Dendritic cell treated with granulocyte-macrophage colony-stimulating factor and Interleukin-4, amounts not matched to agents 40 ng/mL and 50 ng/mL, for 4 days (primary cell): ENCODE data around the gene KHNYN.
"Not testable (repeated sequence)": the region's sequence is repeated elsewhere in the genome, so short reads cannot be mapped to it uniquely, and the experiment has no call there.

Source experiments
- H3K27ac Mint-ChIP-seq: one replicate; pipeline ENCODE4 v1.8.0; 2022; ENCODE audit warnings: mild to moderate bottlenecking, mixed read lengths
- H3K27me3 Mint-ChIP-seq: one replicate; pipeline ENCODE4 v1.8.0; 2022; ENCODE audit warnings: mild to moderate bottlenecking, mixed read lengths
- H3K36me3 Mint-ChIP-seq: one replicate; pipeline ENCODE4 v1.8.0; 2022; ENCODE audit warnings: low read depth, mixed read lengths
- H3K4me1 Mint-ChIP-seq: one replicate; pipeline ENCODE4 v1.8.0; 2022; ENCODE audit warnings: low read depth, mixed read lengths
- H3K4me3 Mint-ChIP-seq: one replicate; pipeline ENCODE4 v1.8.0; 2022; ENCODE audit warnings: mild to moderate bottlenecking, moderate library complexity, mixed read lengths
- H3K9me3 Mint-ChIP-seq: one replicate; pipeline ENCODE4 v1.8.0; 2022; ENCODE audit warnings: mixed read lengths
- intact Hi-C: fragments of 100-400 bp; cut with micrococcal nuclease; formaldehyde crosslinking; loops from one replicate; pipeline ENCODE4 v1.15.0; 2022

The KHNYN gene

DNA sequence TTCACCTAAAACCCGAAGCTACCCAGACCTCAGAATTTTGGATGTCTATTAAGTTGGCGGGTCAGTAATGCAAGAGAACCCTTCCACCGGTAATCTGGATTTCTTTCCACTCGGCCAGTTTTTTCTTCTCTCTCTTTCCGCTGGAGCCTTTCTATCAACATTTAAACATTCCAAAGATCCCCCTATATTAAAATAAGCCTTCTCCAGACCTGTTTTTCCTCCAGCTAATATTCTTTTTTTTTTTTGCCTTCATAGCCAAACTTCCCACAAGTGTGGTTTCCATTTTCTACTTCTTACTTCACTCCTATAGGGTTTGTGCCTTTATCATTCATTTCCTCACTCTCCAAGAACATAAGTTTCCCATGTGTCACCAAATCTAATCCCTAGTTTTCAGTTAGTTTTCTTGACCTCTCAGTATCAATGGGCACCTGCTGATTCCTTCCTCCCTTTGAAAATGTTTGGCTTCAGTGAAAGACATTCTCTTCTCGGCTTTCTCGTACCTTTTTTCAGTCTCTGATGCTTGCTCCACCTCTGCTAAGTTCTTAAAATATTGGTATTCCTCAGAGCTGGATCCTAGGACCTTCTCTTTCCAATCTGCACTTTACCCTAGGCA lies 13.4 kb downstream of the KHNYN start:
- H3K4me1 Mint-ChIP-seq, result peaks cover 51% of the 10 kb centered on the region
- peak overlapping the region; percentile 87 for H3K4me3 Mint-ChIP-seq
- H3K27ac Mint-ChIP-seq, result peak overlapping the region; percentile 99
- peaks cover 10% of the 10 kb centered on the region for H3K9me3 Mint-ChIP-seq
- H3K27me3 Mint-ChIP-seq, result no peaks in the 10 kb centered on the region
- intact Hi-C loops, result no loop called here
- peaks cover 40% of the 10 kb centered on the region for H3K36me3 Mint-ChIP-seq

DNA sequence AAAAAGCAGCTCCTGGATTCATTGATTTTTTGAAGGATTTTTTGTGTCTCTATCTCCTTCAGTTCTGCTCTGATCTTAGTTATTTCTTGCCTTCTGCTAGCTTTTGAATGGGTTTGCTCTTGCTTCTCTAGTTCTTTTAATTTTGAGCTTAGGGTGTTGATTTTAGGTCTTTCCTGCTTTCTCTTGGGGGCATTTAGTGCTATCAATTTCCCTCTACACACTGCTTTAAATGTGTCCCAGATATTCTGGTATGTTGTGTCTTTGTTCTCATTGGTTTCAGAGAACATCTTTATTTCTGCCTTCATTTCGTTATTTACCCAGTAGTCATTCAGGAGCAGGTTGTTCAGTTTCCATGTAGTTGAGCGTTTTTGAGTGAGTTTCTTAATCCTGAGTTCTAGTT lies 21.1 kb downstream of the KHNYN start:
- H3K4me1 Mint-ChIP-seq, H3K27me3 Mint-ChIP-seq, H3K27ac Mint-ChIP-seq, H3K4me3 Mint-ChIP-seq, intact Hi-C loops: not testable (repeated sequence)
- Mint-ChIP-seq H3K9me3 (peaks cover 25% of the 10 kb centered on the region), H3K36me3 (peaks cover 30% of the 10 kb centered on the region)

DNA sequence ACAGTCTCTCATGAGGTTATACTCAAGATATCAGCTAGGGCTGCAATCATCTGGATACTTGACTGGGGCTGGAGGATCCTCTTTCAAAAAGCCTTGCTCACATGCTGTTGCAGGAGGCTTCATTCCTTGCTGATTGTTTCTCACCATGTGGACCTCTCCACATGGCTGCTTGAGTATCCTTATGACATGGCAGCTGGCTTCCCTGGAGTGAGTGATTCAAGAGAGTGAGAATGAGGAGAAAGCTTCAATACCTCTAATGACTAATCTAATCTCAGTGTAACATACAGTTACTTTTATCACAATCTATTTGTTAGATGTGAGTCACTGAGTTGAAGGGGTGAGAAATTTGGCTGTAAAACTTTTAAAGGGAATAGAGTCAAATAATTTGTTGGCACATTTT lies 27.2 kb downstream of the KHNYN start:
- intact Hi-C loops, result no loop called here
- no peak overlapping the region for H3K4me3 Mint-ChIP-seq
- no peaks in the 10 kb centered on the region for H3K4me1 Mint-ChIP-seq
- no peaks in the 10 kb centered on the region for H3K27me3 Mint-ChIP-seq
- peaks cover 23% of the 10 kb centered on the region for H3K36me3 Mint-ChIP-seq
- H3K9me3 Mint-ChIP-seq, result peaks cover 25% of the 10 kb centered on the region
- H3K27ac Mint-ChIP-seq, result no peak overlapping the region

DNA sequence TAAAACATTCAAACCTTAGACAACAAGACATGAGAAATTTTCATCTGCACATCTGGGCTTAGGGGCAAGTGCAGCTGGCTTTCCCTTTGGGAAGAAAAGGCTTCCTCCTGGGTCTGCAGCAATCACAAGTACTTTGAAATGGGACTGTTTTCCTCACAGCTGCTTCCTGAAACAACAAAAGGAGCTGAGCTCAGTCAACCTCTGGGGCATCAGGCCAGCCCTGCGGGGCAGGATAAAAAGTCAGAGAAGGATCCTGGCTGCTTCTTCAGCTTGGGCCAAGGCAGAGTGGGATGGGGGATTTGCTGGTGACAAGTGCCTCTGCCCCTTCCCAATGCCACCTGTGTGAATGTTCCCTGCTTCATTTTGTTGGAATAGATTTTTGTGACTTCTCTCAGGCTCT lies 29.0 kb downstream of the KHNYN start:
- H3K9me3 Mint-ChIP-seq, result peaks cover 8% of the 10 kb centered on the region
- peaks cover 6% of the 10 kb centered on the region for H3K36me3 Mint-ChIP-seq
- H3K4me1 Mint-ChIP-seq, result no peaks in the 10 kb centered on the region
- no peak overlapping the region for H3K27ac Mint-ChIP-seq
- H3K27me3 Mint-ChIP-seq, result no peaks in the 10 kb centered on the region
- intact Hi-C loops, result no loop called here
- no peak overlapping the region for H3K4me3 Mint-ChIP-seq

DNA sequence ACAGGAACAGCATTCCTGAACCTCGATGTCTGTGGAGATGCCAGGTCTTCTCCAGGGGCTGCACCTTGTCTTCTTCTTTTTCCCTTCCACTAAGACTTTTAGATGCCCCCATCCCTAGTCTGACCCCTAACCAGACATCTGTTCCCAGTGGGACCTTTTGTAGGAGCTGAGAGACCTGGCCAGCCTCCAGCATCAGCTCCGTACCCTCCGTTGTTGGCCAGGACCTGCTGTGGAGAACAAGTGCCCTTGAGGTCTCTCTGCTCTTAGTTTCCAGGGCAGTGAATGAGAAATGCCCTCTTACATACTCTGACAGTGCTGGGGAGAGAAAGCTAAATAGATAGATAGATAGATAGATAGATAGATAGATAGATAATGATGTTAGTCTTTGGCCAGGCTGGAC lies 29.6 kb downstream of the KHNYN start:
- Mint-ChIP-seq H3K27ac (no peak overlapping the region), H3K9me3 (peaks cover 2% of the 10 kb centered on the region), H3K4me1 (no peaks in the 10 kb centered on the region), H3K36me3 (no peaks in the 10 kb centered on the region), H3K27me3 (no peaks in the 10 kb centered on the region), H3K4me3 (no peak overlapping the region)
- intact Hi-C loops, result no loop called here

DNA sequence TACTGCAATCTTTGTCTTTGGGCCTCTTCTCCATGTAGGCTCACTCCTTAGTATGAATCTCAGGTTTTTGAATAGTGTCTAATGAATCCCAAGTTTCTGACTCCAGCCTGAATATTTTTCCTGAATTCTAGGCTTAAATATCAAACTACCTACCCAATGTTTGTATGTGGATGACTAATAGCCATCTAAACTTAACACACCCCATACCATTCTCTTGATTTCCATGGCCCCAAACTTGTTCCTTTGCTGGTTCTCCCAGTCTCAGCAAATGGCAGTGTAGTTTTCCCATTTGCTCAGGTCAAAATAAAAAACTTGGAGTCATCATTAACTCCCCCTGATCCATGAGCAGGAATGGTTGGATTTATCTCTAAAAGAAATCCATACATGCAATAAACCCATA lies 31.6 kb downstream of the KHNYN start:
- Mint-ChIP-seq H3K27ac (no peak overlapping the region), H3K27me3 (no peaks in the 10 kb centered on the region), H3K36me3 (no peaks in the 10 kb centered on the region), H3K9me3 (no peaks in the 10 kb centered on the region), H3K4me1 (no peaks in the 10 kb centered on the region), H3K4me3 (no peak overlapping the region)
- intact Hi-C loops, result no loop called here

DNA sequence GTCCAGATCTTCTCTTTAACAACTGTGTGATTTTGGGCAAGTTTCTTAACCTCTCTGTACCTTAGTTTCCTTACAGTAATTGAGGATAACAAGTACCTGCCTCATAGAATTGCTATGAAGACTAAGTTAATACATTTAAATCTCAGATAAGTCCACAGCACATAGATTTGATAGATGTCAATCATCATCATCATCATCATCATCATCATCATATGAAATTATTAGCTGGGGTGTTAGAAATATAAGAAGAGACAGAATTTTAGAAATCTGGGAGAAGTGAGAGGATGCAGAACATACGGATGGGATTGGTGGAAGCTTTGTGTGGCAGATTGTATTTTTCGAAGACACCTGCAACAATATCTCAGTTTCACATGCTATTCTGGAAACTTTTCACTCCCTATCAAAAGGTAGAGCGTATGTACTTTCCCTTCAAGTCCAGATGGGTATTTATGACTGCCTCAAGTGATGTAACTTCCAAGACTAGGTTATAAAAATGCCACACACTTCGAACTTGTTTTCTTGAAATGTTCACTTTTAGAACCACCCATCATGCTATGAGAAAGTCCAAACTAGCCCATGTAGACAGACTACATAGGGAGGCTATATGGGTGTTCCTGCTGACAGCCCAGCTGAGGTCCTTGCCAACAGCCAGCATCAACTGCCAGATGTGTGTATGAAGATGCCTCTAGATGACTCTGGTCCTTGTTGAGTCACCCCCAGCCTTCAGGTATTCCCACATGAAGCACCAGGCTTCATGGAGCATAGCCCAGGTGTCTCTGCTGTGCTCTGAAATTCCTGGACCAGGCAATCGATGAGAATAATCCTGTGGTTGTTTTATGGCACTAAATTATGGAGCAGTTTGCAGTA lies 33.5 kb downstream of the KHNYN start:
- no peaks in the 10 kb centered on the region for H3K27me3 Mint-ChIP-seq
- no peaks in the 10 kb centered on the region for H3K4me1 Mint-ChIP-seq
- H3K4me3 Mint-ChIP-seq, result no peak overlapping the region
- H3K9me3 Mint-ChIP-seq, result no peaks in the 10 kb centered on the region
- intact Hi-C loops, result no loop called here
- H3K27ac Mint-ChIP-seq, result no peak overlapping the region
- H3K36me3 Mint-ChIP-seq, result no peaks in the 10 kb centered on the region

DNA sequence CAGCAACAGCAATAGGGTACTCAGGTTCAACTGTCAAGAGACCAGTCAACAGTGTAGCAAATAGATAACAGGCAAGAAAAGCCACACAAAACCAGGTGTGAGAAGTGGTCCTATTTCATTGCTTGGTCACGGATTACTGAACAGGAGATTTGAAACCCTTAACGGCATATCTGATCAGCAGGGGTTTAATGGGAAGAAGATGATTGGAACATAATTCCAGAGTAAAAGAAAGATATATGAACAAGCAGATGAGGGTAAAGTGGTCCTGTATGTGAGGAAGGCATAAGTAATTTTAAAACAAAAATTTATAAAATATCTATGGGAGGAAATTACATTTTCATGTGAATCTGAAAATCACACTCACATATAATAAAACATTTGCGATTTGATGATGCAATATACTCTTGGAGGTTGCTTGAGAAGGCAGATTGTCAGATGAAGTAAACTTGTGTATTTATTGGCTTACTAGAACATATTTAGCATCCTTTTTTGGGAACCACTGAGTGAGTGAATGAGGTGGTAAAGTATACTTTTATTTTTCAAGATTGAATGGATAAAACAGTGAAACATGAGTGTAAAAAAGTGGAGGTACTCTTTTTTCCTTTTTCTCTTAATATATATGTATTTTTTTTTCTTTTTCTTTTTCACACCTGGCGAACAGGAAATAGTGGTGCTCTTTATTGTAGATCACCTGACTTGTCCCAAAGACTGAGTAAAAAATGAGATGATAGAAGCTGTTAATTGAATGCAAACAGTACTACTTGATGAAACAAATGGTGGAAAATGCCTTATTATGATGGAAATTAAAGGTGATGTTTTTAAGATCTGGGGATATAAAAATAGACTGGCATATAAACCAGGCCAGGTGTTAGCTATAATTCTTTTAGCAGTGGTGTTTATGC lies 34.4 kb downstream of the KHNYN start:
- Mint-ChIP-seq H3K9me3 (no peaks in the 10 kb centered on the region), H3K4me1 (no peaks in the 10 kb centered on the region), H3K27ac (no peak overlapping the region), H3K4me3 (no peak overlapping the region), H3K27me3 (no peaks in the 10 kb centered on the region), H3K36me3 (no peaks in the 10 kb centered on the region)
- intact Hi-C loops, result no loop called here

DNA sequence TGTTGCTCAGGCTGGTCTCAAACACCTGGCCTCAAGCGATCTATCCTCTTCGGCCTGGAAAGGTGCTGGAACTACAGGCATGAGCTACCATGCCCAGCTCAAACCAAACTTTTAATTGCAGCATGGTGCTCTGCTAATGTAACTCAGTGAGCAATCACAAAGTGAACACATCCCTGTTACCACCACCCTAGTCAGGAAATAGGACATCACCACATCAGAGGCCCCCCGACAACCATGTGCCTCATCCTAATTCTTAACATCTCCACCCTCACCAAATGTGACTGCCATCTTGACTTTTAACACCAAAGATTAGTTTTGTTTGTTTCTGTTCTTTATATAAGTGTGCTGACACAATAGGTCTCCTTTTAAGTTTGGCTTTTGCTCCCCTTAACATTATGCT lies 35.6 kb downstream of the KHNYN start:
- no peaks in the 10 kb centered on the region for H3K36me3 Mint-ChIP-seq
- intact Hi-C loops, result no loop called here
- no peaks in the 10 kb centered on the region for H3K4me1 Mint-ChIP-seq
- H3K27me3 Mint-ChIP-seq, result no peaks in the 10 kb centered on the region
- no peaks in the 10 kb centered on the region for H3K9me3 Mint-ChIP-seq
- no peak overlapping the region for H3K27ac Mint-ChIP-seq
- H3K4me3 Mint-ChIP-seq, result no peak overlapping the region

DNA sequence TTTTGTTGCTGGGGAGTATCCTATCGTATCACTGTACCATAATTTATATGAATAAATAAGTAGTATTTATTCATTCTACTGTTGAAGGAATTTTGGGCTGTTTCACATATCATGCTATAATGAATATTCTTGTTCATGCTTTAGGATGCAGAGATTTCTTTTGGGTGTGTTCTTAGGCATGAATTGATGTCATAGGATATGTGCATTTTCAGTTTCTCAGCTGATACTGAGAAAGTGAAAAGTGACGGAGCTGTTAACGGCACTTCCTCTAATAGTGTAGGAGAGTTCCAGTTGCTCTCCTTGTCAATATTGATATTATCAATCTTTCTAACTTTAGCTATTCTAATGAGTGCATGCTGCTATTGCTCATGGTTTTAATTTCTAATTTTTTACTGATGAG lies 36.1 kb downstream of the KHNYN start:
- intact Hi-C loops, result no loop called here
- Mint-ChIP-seq H3K9me3 (no peaks in the 10 kb centered on the region), H3K27me3 (no peaks in the 10 kb centered on the region), H3K4me3 (no peak overlapping the region), H3K27ac (no peak overlapping the region), H3K4me1 (no peaks in the 10 kb centered on the region), H3K36me3 (no peaks in the 10 kb centered on the region)

DNA sequence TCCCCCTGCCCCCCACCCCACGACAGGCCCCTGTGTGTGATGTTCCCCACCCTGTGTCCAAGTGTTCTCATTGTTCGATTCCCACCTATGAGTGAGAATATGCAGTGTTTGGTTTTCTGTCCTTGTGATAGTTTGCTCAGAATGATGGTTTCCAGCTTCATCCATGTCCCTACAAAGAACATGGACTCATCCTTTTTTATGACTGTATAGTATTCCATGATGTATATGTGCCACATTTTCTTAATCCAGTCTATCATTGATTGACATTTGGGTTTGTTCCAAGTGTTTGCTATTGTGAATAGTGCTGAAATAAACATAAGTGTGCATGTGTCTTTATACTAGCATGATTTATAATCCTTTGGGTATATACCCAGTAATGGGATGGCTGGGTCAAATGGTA lies 40.7 kb downstream of the KHNYN start:
- H3K27me3 Mint-ChIP-seq, H3K9me3 Mint-ChIP-seq, H3K36me3 Mint-ChIP-seq, H3K4me3 Mint-ChIP-seq, H3K4me1 Mint-ChIP-seq, H3K27ac Mint-ChIP-seq, intact Hi-C loops: not testable (repeated sequence)

DNA sequence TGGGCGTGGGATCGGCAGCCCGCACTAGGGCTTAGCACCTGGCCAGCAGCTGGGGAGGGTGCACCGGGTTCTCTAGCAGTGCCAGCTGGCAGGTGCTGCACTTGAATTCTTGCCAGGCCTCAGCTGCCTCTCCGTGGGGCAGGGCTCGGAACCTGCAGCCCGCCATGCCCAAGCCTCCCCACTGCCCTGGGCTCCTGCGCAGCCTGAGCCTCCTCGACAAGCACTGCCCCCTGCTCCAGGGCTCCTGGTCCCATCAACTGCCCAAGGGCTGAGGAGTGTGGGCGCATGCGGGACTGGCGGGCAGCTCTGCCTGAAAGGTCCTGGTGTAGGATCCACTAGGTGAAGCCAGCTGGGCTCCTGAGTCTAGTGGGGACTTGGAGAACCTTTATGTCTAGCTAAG lies 43.5 kb downstream of the KHNYN start:
- Mint-ChIP-seq H3K4me3 (no peak overlapping the region), H3K27me3 (no peaks in the 10 kb centered on the region), H3K27ac (no peak overlapping the region), H3K4me1 (no peaks in the 10 kb centered on the region), H3K9me3 (peaks cover 5% of the 10 kb centered on the region), H3K36me3 (no peaks in the 10 kb centered on the region)
- intact Hi-C loops, result no loop called here

DNA sequence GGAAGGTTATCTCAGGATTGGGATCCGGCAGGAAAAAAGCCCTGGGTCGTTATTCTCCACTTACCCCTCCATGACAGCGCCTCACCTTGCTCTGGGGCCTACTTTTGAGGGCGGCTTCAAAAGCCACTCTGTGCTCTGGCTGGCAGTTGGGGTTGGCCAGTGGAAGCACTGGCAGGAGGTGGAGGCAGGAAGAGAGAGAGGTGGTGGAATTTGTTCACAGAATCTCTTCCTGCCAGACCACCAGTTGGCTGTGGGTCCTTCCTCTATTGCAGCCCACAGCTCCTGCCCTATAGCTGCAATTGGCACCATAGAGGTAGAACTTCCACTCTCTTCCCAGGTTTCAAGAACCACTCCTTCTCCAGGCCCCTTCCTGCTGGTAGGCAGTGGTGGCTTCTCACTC lies 45.5 kb downstream of the KHNYN start:
- Mint-ChIP-seq H3K4me3 (no peak overlapping the region), H3K9me3 (peaks cover 5% of the 10 kb centered on the region), H3K4me1 (no peaks in the 10 kb centered on the region), H3K36me3 (no peaks in the 10 kb centered on the region), H3K27ac (no peak overlapping the region), H3K27me3 (no peaks in the 10 kb centered on the region)
- intact Hi-C loops, result no loop called here

DNA sequence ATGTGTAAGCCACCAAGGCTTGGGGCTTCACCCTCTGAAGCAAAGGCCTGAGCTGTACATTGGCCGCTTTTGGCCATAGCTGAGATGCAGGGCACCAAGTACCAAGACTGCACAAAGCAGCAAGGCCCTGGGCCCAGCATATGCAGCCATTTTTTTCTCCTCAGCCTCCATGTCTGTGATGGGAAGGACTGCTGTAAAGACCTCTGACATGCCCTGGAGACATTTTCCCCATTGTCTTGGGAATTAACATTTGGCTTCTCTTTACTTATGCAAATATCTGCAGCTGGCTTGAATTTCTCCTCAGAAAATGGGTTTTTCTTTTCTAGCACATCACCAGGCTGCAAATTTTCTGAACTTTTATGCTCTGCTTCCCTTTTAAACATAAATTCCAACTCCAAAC lies 50.2 kb downstream of the KHNYN start:
- H3K9me3 Mint-ChIP-seq, intact Hi-C loops, H3K27ac Mint-ChIP-seq, H3K27me3 Mint-ChIP-seq, H3K4me3 Mint-ChIP-seq, H3K36me3 Mint-ChIP-seq: not testable (repeated sequence)
- H3K4me1 Mint-ChIP-seq, result peaks cover 22% of the 10 kb centered on the region
